ENCODE data around the gene UTS2R. TPM values are rescaled to one million over a fixed set of nuclear protein-coding genes. Genes with fewer than 3 reads are reported as not detected.

UTS2R gene
- total RNA-seq, 6 donors from 2014 or later, result 0.39 TPM; not detected in 5

DNA sequence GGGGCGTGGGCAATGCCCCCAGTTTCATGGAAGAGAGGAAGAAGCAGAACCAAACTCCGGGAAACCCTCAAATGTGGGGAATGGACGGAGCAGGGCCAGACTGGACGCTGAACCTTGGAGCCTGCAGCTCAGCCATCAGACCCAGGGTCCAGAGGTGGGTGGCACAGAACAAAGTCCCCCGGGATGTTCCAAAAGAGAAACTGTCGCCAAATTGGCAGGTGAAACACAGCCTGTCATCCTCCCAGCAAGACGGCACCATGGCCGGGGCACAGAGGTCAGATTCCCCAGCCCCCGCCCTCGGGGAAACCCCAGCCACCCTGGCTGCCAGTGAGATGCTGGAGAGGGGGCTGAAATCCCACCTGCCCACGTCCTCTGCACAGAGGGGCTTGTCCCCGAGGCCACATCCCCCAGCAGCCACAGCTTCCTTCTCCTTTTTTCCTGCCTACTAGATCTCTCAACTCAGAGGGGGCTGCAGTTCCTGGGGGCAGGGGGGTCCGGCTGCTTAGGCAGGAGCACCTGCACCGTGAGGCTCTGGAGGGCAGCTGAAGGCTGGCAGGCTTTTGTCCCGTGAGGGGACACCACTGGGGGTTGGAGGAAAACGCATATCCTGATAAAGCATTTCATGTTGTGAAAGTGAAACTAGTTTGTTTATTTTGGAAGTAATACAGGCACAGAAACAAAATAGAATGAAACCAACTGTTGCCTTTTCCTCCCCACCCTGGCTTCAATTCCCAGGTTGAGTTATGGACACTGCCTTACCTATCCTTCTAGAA lies 36.8 kb upstream of the UTS2R start:
- DNase-seq (peak in 1 of 2 donors; percentile 67), ATAC-seq (ENCODE audit: low FRiP score in 2 of 2) (no peak)
- Histone ChIP-seq H3K9me3 (no peaks in the 10 kb centered on the region), H3K27ac (peak overlapping the region; percentile 78 to 88 (median 83)), H3K4me1 (peaks cover 40 to 66% (median 52%) of the 10 kb centered on the region in 4 donors), H3K36me3 (no peaks in the 10 kb centered on the region), H3K27me3 (no peaks in the 10 kb centered on the region), H3K4me3 (peak overlapping the region; percentile 42 to 78 (median 70))
- 26 to 31% methylated on average over 16 of the region's 16 CpGs for WGBS, 2 donors
- TF ChIP-seq POLR2A (IDR thresholded peaks at IDR 0.05) (peak in 1 of 4 donors; percentile 40), EP300 (IDR thresholded peaks at IDR 0.05) (no peak)
- TF ChIP-seq, protein P1, sequence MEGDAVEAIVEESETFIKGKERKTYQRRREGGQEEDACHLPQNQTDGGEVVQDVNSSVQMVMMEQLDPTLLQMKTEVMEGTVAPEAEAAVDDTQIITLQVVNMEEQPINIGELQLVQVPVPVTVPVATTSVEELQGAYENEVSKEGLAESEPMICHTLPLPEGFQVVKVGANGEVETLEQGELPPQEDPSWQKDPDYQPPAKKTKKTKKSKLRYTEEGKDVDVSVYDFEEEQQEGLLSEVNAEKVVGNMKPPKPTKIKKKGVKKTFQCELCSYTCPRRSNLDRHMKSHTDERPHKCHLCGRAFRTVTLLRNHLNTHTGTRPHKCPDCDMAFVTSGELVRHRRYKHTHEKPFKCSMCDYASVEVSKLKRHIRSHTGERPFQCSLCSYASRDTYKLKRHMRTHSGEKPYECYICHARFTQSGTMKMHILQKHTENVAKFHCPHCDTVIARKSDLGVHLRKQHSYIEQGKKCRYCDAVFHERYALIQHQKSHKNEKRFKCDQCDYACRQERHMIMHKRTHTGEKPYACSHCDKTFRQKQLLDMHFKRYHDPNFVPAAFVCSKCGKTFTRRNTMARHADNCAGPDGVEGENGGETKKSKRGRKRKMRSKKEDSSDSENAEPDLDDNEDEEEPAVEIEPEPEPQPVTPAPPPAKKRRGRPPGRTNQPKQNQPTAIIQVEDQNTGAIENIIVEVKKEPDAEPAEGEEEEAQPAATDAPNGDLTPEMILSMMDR (IDR thresholded peaks at IDR 0.05), result no peak

- H3K27ac ChIP-seq, result peak overlapping the region; percentile 5 to 61 (median 50)
- 46 to 56% methylated on average over 27 to 29 of the region's 29 CpGs for WGBS, 2 donors
- no peaks in the 10 kb centered on the region for H3K9me3 ChIP-seq
- peaks cover 21 to 35% (median 25%) of the 10 kb centered on the region in 4 donors for H3K4me1 ChIP-seq
- peak; percentile 35 to 72 for ATAC-seq (ENCODE audit: low FRiP score in 2 of 2)
- peak overlapping the region in 3 of 4 donors; percentile 9 to 37 (median 35) for H3K4me3 ChIP-seq
- TF ChIP-seq POLR2A (IDR thresholded peaks at IDR 0.05) (no peak), EP300 (IDR thresholded peaks at IDR 0.05) (no peak), POLR2AphosphoS5 (IDR thresholded peaks at IDR 0.05) (no peak)
- TF ChIP-seq, protein P1 (IDR thresholded peaks at IDR 0.05), result no peak
- no peaks in the 10 kb centered on the region for H3K27me3 ChIP-seq
- no peaks in the 10 kb centered on the region for H3K36me3 ChIP-seq
- peak in 1 of 2 donors; percentile 65 for DNase-seq
These were observed 32.5 kb upstream of the UTS2R start for GRCh38 chr17:82338858-82339633.

DNA sequence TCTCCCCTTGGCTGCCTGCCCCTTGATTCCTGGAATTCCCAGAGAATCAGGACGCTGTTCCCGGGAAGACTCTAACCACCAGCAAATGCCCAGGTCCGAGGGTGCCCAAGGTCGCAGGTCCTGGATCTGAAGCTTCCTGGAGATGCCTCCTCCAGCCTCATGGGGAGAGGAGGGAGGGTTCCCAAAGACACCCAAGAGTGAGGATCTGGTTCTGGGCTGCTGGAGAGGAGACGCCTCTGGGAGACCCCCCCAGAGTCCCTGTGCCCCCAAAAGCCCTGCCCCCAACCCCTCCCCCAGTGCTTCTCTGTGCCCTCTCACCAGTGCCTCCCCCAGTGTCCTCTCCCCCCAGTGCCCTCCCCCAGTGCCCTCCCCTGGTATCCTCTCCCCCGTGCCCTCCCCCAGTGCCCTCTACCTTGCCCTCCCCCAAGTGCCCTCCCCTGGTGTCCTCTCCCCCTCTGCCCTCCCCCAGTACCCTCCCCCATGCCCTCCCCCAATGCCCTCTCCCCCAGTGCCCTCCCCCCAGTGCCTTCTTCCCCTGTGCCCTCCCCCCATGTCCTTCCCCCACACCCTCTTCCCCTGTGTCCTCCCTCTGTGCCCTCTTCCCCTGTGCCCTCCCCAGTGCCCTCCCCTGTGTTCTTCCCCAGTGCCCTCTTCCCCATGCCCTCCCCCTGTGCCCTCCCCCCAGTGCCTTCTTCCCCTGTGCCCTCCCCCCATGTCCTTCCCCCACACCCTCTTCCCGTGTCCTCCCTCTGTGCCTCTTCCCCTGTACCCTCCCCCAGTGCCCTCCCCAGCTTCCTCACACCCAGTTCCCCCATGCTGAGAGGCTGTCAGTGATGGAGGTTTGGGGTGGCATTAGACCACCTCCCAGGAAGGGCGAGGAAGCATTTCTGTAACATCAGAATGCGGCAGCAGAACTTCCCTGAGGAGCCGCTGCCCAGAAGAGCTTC lies 31.7 kb upstream of the UTS2R start:
- Histone ChIP-seq H3K36me3 (no peaks in the 10 kb centered on the region), H3K27ac (peak overlapping the region in 2 of 4 donors; percentile 46 to 53), H3K27me3 (no peaks in the 10 kb centered on the region), H3K4me3 (peak overlapping the region in 3 of 4 donors; percentile 9 to 37 (median 35)), H3K9me3 (no peaks in the 10 kb centered on the region), H3K4me1 (peaks cover 12 to 26% (median 17%) of the 10 kb centered on the region in 4 donors)
- DNase-seq (no peak), ATAC-seq (ENCODE audit: low FRiP score in 2 of 2) (peak in 1 of 2 donors; percentile 28)
- WGBS, 2 donors, result 40 to 53% methylated on average over 4 to 9 of the region's 10 CpGs
- TF ChIP-seq, protein P1 (IDR thresholded peaks at IDR 0.05), result no peak
- TF ChIP-seq POLR2AphosphoS5 (IDR thresholded peaks at IDR 0.05) (no peak), POLR2A (IDR thresholded peaks at IDR 0.05) (no peak), EP300 (IDR thresholded peaks at IDR 0.05) (no peak)

DNA sequence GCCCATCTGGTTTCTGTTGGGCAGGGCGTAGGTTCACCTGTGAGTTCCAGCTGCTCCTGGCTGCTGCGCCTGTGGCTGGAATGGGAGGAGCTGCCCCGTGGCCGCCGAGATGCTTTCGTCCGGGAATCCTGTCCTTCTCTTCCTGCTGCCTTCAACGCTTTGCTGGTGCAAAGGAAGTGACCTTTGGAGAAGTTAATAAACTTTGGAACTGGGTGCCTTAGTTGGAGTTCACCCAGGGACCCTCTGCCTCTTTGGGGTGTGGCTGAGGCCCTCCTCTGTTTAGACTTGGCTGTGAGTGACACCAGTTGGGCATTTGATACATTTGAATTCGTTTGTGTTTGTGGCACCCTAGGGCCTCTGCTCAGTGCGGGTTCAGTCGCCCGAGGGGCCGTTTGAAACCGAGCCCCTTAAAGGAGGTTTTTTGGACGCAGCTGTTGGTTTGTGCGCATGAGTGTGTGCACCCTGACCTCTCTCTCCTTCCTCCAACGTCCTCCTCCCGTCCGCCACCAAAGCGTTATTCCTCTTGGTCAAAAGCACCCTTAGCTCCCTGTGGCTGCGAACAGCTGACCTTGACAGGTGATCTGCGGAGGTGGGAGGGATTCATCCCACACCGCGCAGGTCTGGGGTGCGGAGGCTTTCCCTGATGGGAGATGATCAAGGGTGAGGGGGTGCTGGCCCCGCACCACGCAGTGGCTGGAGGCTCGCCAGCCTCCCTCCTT lies 29.0 kb upstream of the UTS2R start:
- Histone ChIP-seq H3K27me3 (no peaks in the 10 kb centered on the region), H3K27ac (no peak overlapping the region), H3K4me3 (no peak overlapping the region), H3K36me3 (no peaks in the 10 kb centered on the region), H3K9me3 (no peaks in the 10 kb centered on the region), H3K4me1 (peaks cover 6 to 15% (median 10%) of the 10 kb centered on the region in 4 donors)
- no peak for ATAC-seq (ENCODE audit: low FRiP score in 2 of 2)
- DNase-seq, result peak in 1 of 2 donors; percentile 57
- no peak for TF ChIP-seq EP300 (IDR thresholded peaks at IDR 0.05)
- TF ChIP-seq, protein P1 (IDR thresholded peaks at IDR 0.05), result no peak
- 72 to 85% methylated on average over 19 to 28 of the region's 28 CpGs for whole genome bisulfite sequencing, 2 donors

Data from upper lobe of left lung (tissue), 6 donors.